Mammary epithelial cell (primary cell): ENCODE measurements around the gene BIRC2.

ENCODE experiments used
- EZH2 ChIP-seq: IDR thresholded peaks from 2 replicates; pipeline ENCODE4 v1.6.1; 2012; ENCODE audit warnings: low read length, inconsistent platforms, borderline replicate concordance
- TF ChIP-seq, protein P1 (sequence below), 2 donors: IDR thresholded peaks in 1 of 2; conservative IDR thresholded peaks in 1 of 2; 2 replicates each; pipeline ENCODE4 v1.5.1; 2011 to 2012; ENCODE audit warnings: inconsistent platforms in 2 of 2, low read length in 2 of 2, mild to moderate bottlenecking in 2 of 2, control low read depth in 1 of 2, low read depth in 1 of 2; ENCODE audit not compliant: insufficient read depth in 1 of 2; ENCODE audit errors: extremely low read depth in 1 of 2

DNA sequence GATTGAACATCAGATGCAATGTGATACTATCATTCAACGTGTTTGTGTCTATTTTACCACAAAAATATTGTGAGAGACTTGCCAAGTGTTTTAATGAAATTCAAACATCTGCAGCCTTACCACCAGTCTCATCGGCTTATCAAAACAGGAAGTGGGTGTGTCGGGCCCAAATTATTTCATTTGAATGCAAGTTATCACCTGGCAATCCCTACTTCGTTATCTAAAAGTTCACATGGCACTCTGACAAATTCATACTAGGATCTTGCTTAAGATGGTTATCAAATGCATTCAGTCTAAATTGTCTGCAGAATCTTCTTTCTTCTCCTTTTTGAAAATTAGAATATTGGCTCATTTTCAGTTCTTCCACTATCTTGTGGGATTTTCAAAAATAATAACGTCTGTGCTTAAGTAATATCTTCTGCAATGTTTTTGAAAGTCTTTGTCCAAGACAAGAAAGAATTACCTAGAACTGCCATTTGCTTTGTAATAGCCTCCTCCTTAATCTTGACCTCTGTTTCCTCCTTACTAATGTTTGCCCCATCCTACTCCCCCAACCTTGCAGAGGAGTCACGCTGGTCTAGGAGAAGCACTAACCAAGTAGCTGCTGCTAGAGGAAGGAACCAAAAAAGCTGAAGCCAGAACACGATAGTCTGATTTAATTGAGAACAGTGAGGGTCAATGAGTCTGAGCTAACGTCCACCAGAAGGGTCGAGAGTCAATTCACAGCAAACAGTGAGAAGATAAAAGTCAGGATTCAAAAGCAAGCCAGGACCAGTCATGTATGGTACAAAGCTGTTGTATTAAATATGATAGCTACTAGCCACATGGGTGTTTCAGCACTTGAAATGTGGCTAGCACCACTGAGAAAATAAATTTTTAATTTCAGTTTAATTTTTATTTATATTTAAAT lies 39.9 kb upstream of the BIRC2 start:
- TF ChIP-seq, protein P1, sequence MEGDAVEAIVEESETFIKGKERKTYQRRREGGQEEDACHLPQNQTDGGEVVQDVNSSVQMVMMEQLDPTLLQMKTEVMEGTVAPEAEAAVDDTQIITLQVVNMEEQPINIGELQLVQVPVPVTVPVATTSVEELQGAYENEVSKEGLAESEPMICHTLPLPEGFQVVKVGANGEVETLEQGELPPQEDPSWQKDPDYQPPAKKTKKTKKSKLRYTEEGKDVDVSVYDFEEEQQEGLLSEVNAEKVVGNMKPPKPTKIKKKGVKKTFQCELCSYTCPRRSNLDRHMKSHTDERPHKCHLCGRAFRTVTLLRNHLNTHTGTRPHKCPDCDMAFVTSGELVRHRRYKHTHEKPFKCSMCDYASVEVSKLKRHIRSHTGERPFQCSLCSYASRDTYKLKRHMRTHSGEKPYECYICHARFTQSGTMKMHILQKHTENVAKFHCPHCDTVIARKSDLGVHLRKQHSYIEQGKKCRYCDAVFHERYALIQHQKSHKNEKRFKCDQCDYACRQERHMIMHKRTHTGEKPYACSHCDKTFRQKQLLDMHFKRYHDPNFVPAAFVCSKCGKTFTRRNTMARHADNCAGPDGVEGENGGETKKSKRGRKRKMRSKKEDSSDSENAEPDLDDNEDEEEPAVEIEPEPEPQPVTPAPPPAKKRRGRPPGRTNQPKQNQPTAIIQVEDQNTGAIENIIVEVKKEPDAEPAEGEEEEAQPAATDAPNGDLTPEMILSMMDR (conservative IDR thresholded peaks at IDR 0.05 in 1 of 2, IDR thresholded peaks at IDR 0.05 in 1 of 2; ENCODE audit: extremely low read depth in 1 of 2, insufficient read depth in 1 of 2, low read depth in 1 of 2, low read length in 2 of 2), result no peak
- TF ChIP-seq EZH2, result no peak
